ENCODE measurements around the gene TMEM256.
"Not testable (repeated sequence)": the region's sequence is repeated elsewhere in the genome, so short reads cannot be mapped to it uniquely, and the experiment has no call there.

TMEM256 gene

GRCh38 chr17:7382901-7383300 lies 21.0 kb downstream of the TMEM256 start:
- peak overlapping the region; percentile 80; the same call in 1 of the 2 replicates for H3K27ac ChIP-seq
- TF ChIP-seq CTCF (IDR thresholded peaks at IDR 0.05) (no peak), ZFX (IDR thresholded peaks at IDR 0.05; ENCODE audit: borderline replicate concordance) (no peak)

GRCh38 chr17:7380855-7381683 lies 22.8 kb downstream of the TMEM256 start, which contains the start of gene TNK1:
TSS of gene TNK1 (plus strand) at chr17:7381089. CDS start at chr17:7382927, 1,838 bp downstream.
- peak within 1 kb of the TSS; percentile 80 for H3K27ac ChIP-seq
- TF ChIP-seq CTCF (IDR thresholded peaks at IDR 0.05), result peak; percentile 16; the same call in 1 of the 2 replicates
- TF ChIP-seq ZFX (IDR thresholded peaks at IDR 0.05; ENCODE audit: borderline replicate concordance), result no peak

- no peak for TF ChIP-seq CTCF (IDR thresholded peaks at IDR 0.05)
- no peak for TF ChIP-seq ZFX (IDR thresholded peaks at IDR 0.05; ENCODE audit: borderline replicate concordance)
- H3K27ac ChIP-seq, result peak overlapping the region; percentile 80
Observed at GRCh38 chr17:7380321-7380720, 23.6 kb downstream of the TMEM256 start.

GRCh38 chr17:7379134-7379533 lies 24.8 kb downstream of the TMEM256 start:
- no peak overlapping the region for H3K27ac ChIP-seq
- TF ChIP-seq ZFX (IDR thresholded peaks at IDR 0.05; ENCODE audit: borderline replicate concordance), result no peak
- no peak for TF ChIP-seq CTCF (IDR thresholded peaks at IDR 0.05)

- no peak overlapping the region for H3K27ac ChIP-seq
- TF ChIP-seq ZFX (IDR thresholded peaks at IDR 0.05; ENCODE audit: borderline replicate concordance), result no peak
- no peak for TF ChIP-seq CTCF (IDR thresholded peaks at IDR 0.05)
Observed at GRCh38 chr17:7374353-7374752, 29.5 kb downstream of the TMEM256 start.

- H3K27ac ChIP-seq, result no peak overlapping the region
- no peak for TF ChIP-seq ZFX (IDR thresholded peaks at IDR 0.05; ENCODE audit: borderline replicate concordance)
Observed at GRCh38 chr17:7370853-7371252, 33.0 kb downstream of the TMEM256 start.

GRCh38 chr17:7369825-7370224 lies 34.1 kb downstream of the TMEM256 start:
- no peak overlapping the region for H3K27ac ChIP-seq
- no peak for TF ChIP-seq ZFX (IDR thresholded peaks at IDR 0.05; ENCODE audit: borderline replicate concordance)
- no peak for TF ChIP-seq CTCF (IDR thresholded peaks at IDR 0.05)

GRCh38 chr17:7368599-7368994 lies 35.3 kb downstream of the TMEM256 start:
- H3K27ac ChIP-seq, result not testable (repeated sequence)

Data from 22Rv1 (cell line).